Activated naive CD8-positive, alpha-beta T cell treated with anti-CD3 and anti-CD28 coated beads for 36 hours (primary cell): Measurements from ENCODE around the gene APOC4. TPM values are rescaled to one million over a fixed set of nuclear protein-coding genes. Genes with fewer than 3 reads are reported as not detected.
"Not testable (repeated sequence)": the region's sequence is repeated elsewhere in the genome, so short reads cannot be mapped to it uniquely, and the experiment has no call there.

Source experiments
- DNase-seq: peaks from one replicate; pipeline ENCODE4 v3.0.0; 2021
- H3K27ac Mint-ChIP-seq: one replicate; pipeline ENCODE4 v1.8.0; 2022; ENCODE audit warnings: mild to moderate bottlenecking, moderate library complexity, mixed read lengths
- H3K27me3 Mint-ChIP-seq: one replicate; pipeline ENCODE4 v1.8.0; 2022; ENCODE audit warnings: mild to moderate bottlenecking, mixed read lengths
- H3K36me3 Mint-ChIP-seq: one replicate; pipeline ENCODE4 v1.8.0; 2021; ENCODE audit warnings: mild to moderate bottlenecking, mixed read lengths
- H3K4me1 Mint-ChIP-seq: one replicate; pipeline ENCODE4 v1.8.0; 2021; ENCODE audit warnings: mixed read lengths
- H3K4me3 Mint-ChIP-seq: one replicate; pipeline ENCODE4 v1.8.0; 2022; ENCODE audit warnings: mild to moderate bottlenecking, moderate library complexity, mixed read lengths
- H3K9me3 Mint-ChIP-seq: one replicate; pipeline ENCODE4 v1.8.0; 2022; ENCODE audit warnings: mixed read lengths
- total RNA-seq, 2 experiments: library from RNA; stranded (reverse); gene quantifications; one replicate each; pipeline ENCODE4 v1.2.3, GENCODE V29; 2021

APOC4 gene
- total RNA-seq, 2 experiments from 2014 or later, result not detected

GRCh38 chr19:44908836-44909261 lies 33.2 kb upstream of the APOC4 start:
- peaks cover under 1% of the 10 kb centered on the region for H3K36me3 Mint-ChIP-seq
- no peak overlapping the region for H3K27ac Mint-ChIP-seq
- H3K4me1 Mint-ChIP-seq, result peaks cover 10% of the 10 kb centered on the region

GRCh38 chr19:44909775-44910174 lies 32.3 kb upstream of the APOC4 start:
- no peaks in the 10 kb centered on the region for H3K36me3 Mint-ChIP-seq
- no peak overlapping the region for H3K4me3 Mint-ChIP-seq

More at GRCh38 chr19:44908836-44909261, 33.2 kb upstream of the APOC4 start:
- Mint-ChIP-seq H3K4me3 (no peak overlapping the region), H3K9me3 (no peaks in the 10 kb centered on the region), H3K27me3 (peaks cover 78% of the 10 kb centered on the region)
- no peak for DNase-seq

GRCh38 chr19:44911896-44912295 lies 30.1 kb upstream of the APOC4 start:
- DNase-seq, H3K36me3 Mint-ChIP-seq, H3K27ac Mint-ChIP-seq, H3K9me3 Mint-ChIP-seq, H3K4me3 Mint-ChIP-seq: not testable (repeated sequence)
- H3K4me1 Mint-ChIP-seq, result peaks cover 10% of the 10 kb centered on the region
- H3K27me3 Mint-ChIP-seq, result peaks cover 67% of the 10 kb centered on the region

More at GRCh38 chr19:44909775-44910174, 32.3 kb upstream of the APOC4 start:
- Mint-ChIP-seq H3K27ac (no peak overlapping the region), H3K4me1 (peaks cover 18% of the 10 kb centered on the region), H3K9me3 (no peaks in the 10 kb centered on the region), H3K27me3 (peaks cover 86% of the 10 kb centered on the region)
- DNase-seq, result no peak

GRCh38 chr19:44912854-44913253 lies 29.2 kb upstream of the APOC4 start:
- H3K36me3 Mint-ChIP-seq, result no peaks in the 10 kb centered on the region

GRCh38 chr19:44913512-44914432 lies 28.3 kb upstream of the APOC4 start:
- Mint-ChIP-seq H3K27me3 (peaks cover 53% of the 10 kb centered on the region), H3K4me3 (peak overlapping the region; percentile 94), H3K4me1 (peaks cover 10% of the 10 kb centered on the region)
- H3K36me3 Mint-ChIP-seq, DNase-seq, H3K27ac Mint-ChIP-seq, H3K9me3 Mint-ChIP-seq: not testable (repeated sequence)

More at GRCh38 chr19:44912854-44913253, 29.2 kb upstream of the APOC4 start:
- Mint-ChIP-seq H3K27ac (no peak overlapping the region), H3K4me1 (peaks cover 10% of the 10 kb centered on the region), H3K27me3 (peaks cover 58% of the 10 kb centered on the region), H3K4me3 (no peak overlapping the region), H3K9me3 (no peaks in the 10 kb centered on the region)
- no peak for DNase-seq

- H3K9me3 Mint-ChIP-seq, H3K36me3 Mint-ChIP-seq: not testable (repeated sequence)
- peak; percentile 81 for DNase-seq
- Mint-ChIP-seq H3K27ac (peak within 1 kb of the TSS; percentile 92), H3K27me3 (peaks cover 49% of the 10 kb centered on the region), H3K4me3 (peak within 1 kb of the TSS; percentile 94), H3K4me1 (peaks cover 10% of the 10 kb centered on the region)
Measured at GRCh38 chr19:44914433-44915206, 27.4 kb upstream of the APOC4 start, which contains the start of gene APOC1. APOC1 (plus strand) TSS chr19:44914608; CDS start chr19:44914892, 284 bp downstream.

GRCh38 chr19:44924243-44924725 lies 17.8 kb upstream of the APOC4 start:
- no peak overlapping the region for H3K27ac Mint-ChIP-seq
- H3K4me3 Mint-ChIP-seq, result no peak overlapping the region
- no peaks in the 10 kb centered on the region for H3K9me3 Mint-ChIP-seq
- H3K36me3 Mint-ChIP-seq, result no peaks in the 10 kb centered on the region
- H3K27me3 Mint-ChIP-seq, result peaks cover 25% of the 10 kb centered on the region
- DNase-seq, result no peak
- H3K4me1 Mint-ChIP-seq, result peaks cover 6% of the 10 kb centered on the region

- H3K4me1 Mint-ChIP-seq, result peaks cover 6% of the 10 kb centered on the region
- no peak overlapping the region for H3K4me3 Mint-ChIP-seq
- H3K27me3 Mint-ChIP-seq, result peaks cover 29% of the 10 kb centered on the region
- no peak for DNase-seq
- no peaks in the 10 kb centered on the region for H3K9me3 Mint-ChIP-seq
- H3K27ac Mint-ChIP-seq, result no peak overlapping the region
- no peaks in the 10 kb centered on the region for H3K36me3 Mint-ChIP-seq
Measured at GRCh38 chr19:44925114-44925891, 16.7 kb upstream of the APOC4 start.

GRCh38 chr19:44926245-44927077 lies 15.6 kb upstream of the APOC4 start:
- H3K36me3 Mint-ChIP-seq, DNase-seq, H3K27ac Mint-ChIP-seq, H3K9me3 Mint-ChIP-seq, H3K4me1 Mint-ChIP-seq: not testable (repeated sequence)
- H3K4me3 Mint-ChIP-seq, result peak overlapping the region; percentile 23
- peaks cover 29% of the 10 kb centered on the region for H3K27me3 Mint-ChIP-seq

GRCh38 chr19:44927746-44928145 lies 14.3 kb upstream of the APOC4 start:
- H3K27ac Mint-ChIP-seq, result no peak overlapping the region
- no peaks in the 10 kb centered on the region for H3K36me3 Mint-ChIP-seq
- peaks cover 29% of the 10 kb centered on the region for H3K27me3 Mint-ChIP-seq
- peaks cover 6% of the 10 kb centered on the region for H3K4me1 Mint-ChIP-seq
- H3K9me3 Mint-ChIP-seq, result no peaks in the 10 kb centered on the region
- no peak overlapping the region for H3K4me3 Mint-ChIP-seq
- DNase-seq, result no peak

GRCh38 chr19:44930088-44930487 lies 11.9 kb upstream of the APOC4 start:
- H3K9me3 Mint-ChIP-seq, result no peaks in the 10 kb centered on the region
- H3K27me3 Mint-ChIP-seq, result peaks cover 27% of the 10 kb centered on the region
- DNase-seq, result no peak
- H3K36me3 Mint-ChIP-seq, result no peaks in the 10 kb centered on the region
- H3K4me1 Mint-ChIP-seq, result peaks cover 6% of the 10 kb centered on the region
- H3K4me3 Mint-ChIP-seq, result no peak overlapping the region
- H3K27ac Mint-ChIP-seq, result no peak overlapping the region

- DNase-seq, result no peak
- no peak overlapping the region for H3K4me3 Mint-ChIP-seq
- H3K9me3 Mint-ChIP-seq, result no peaks in the 10 kb centered on the region
- peaks cover 14% of the 10 kb centered on the region for H3K27me3 Mint-ChIP-seq
- H3K27ac Mint-ChIP-seq, result no peak overlapping the region
- H3K4me1 Mint-ChIP-seq, result peaks cover 6% of the 10 kb centered on the region
- no peaks in the 10 kb centered on the region for H3K36me3 Mint-ChIP-seq
Measured at GRCh38 chr19:44931541-44931940, 10.5 kb upstream of the APOC4 start.

- no peak overlapping the region for H3K27ac Mint-ChIP-seq
- no peak overlapping the region for H3K4me3 Mint-ChIP-seq
- no peaks in the 10 kb centered on the region for H3K36me3 Mint-ChIP-seq
- peaks cover 2% of the 10 kb centered on the region for H3K4me1 Mint-ChIP-seq
- no peak for DNase-seq
- no peaks in the 10 kb centered on the region for H3K9me3 Mint-ChIP-seq
- no peaks in the 10 kb centered on the region for H3K27me3 Mint-ChIP-seq
Measured at GRCh38 chr19:44939668-44940067, 2.4 kb upstream of the APOC4 start.

- peaks cover 2% of the 10 kb centered on the region for H3K4me1 Mint-ChIP-seq
- DNase-seq, result no peak
- no peaks in the 10 kb centered on the region for H3K9me3 Mint-ChIP-seq
- no peak overlapping the region for H3K4me3 Mint-ChIP-seq
- H3K36me3 Mint-ChIP-seq, result no peaks in the 10 kb centered on the region
- no peaks in the 10 kb centered on the region for H3K27me3 Mint-ChIP-seq
- no peak overlapping the region for H3K27ac Mint-ChIP-seq
Measured at GRCh38 chr19:44943801-44944249, 1.8 kb downstream of the APOC4 start.
